ENCODE data around the gene SALL1. TPM values are rescaled to one million over a fixed set of nuclear protein-coding genes. Genes with fewer than 3 reads are reported as not detected.

The SALL1 gene
- polyA plus RNA-seq (0.02 TPM in 1 of 3 replicates, not detected in the others), polyA minus RNA-seq (not detected in 3 replicates)
- not detected for polyA plus RNA-seq (2011; ENCODE audit: low read depth)
- 0.01 TPM in 1 of 2 replicates, not detected in the other for polyA plus RNA-seq (2011; cell fraction: cytosol; rRNA removed)
- 0.04 TPM in 1 of 2 replicates, not detected in the other for polyA plus RNA-seq (2011; cell fraction: nucleus; rRNA removed)
- not detected in 2 replicates for polyA plus RNA-seq (2012; ENCODE audit: low replicate concordance)
- polyA minus RNA-seq (2011; cell fraction: cytosol; rRNA and poly(A)+ RNA removed) = not detected
- polyA minus RNA-seq (2011; cell fraction: nucleus; rRNA and poly(A)+ RNA removed) = not detected in 2 replicates

DNA sequence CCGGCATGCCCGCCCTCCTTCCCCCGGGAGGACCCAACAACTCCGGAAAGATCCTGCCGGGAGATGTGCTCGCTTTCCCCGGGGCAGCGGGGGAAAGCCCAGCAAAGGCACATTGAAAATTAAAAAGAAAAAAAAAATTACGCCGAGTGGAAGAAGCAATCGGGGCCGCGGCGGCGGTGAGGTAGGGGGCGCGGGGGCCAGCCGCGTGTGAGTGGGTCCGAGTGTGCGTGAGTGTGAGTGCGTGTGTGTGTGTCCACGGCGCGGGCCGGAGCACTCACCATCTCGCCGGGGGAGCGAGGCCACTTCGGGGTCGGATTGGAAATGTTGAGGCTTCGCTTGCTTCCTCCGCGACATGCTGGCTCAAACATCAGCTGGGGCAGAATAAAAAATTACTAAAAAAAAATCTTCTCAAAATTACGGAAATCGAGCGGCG is at the start of gene SALL1:
Gene SALL1, minus strand, starts transcription at position 383 of the 433 bp plus-strand sequence. Its CDS starts 29 bp downstream, at position 354.
- no peak within 1 kb of the TSS for H3K27ac ChIP-seq (ENCODE audit: control insufficient read depth, insufficient read depth, low read length)
- H3K9me3 ChIP-seq (ENCODE audit: control insufficient read depth, low read depth, low read length) = no peaks in the 10 kb centered on the region
- no peaks in the 10 kb centered on the region for H3K79me2 ChIP-seq (ENCODE audit: control insufficient read depth, insufficient read depth, low read length)
- peaks cover 91% of the 10 kb centered on the region for H3K27me3 ChIP-seq (ENCODE audit: control insufficient read depth, extremely low read depth, insufficient read depth, low read length)
- no peaks in the 10 kb centered on the region for H3K9me1 ChIP-seq (ENCODE audit: control insufficient read depth, extremely low read depth, insufficient read depth, low read length)
- H3K4me2 ChIP-seq (ENCODE audit: control insufficient read depth, extremely low read depth, insufficient read depth, low read depth, low read length) = peak within 1 kb of the TSS; percentile 45
- no peak within 1 kb of the TSS for H2AFZ ChIP-seq (ENCODE audit: control insufficient read depth, low read length)
- peak within 1 kb of the TSS in 2 of 3 experiments; percentile 27 to 32 for H3K4me3 ChIP-seq (ENCODE audit: control insufficient read depth in 2 of 3, extremely low read depth in 1 of 3, insufficient read depth in 2 of 3, low read depth in 1 of 3, low read length in 3 of 3)
- peak; percentile 84 for TF ChIP-seq EZH2 (IDR thresholded peaks at IDR 0.05; ENCODE audit: low read length)
- TF ChIP-seq, protein P1, sequence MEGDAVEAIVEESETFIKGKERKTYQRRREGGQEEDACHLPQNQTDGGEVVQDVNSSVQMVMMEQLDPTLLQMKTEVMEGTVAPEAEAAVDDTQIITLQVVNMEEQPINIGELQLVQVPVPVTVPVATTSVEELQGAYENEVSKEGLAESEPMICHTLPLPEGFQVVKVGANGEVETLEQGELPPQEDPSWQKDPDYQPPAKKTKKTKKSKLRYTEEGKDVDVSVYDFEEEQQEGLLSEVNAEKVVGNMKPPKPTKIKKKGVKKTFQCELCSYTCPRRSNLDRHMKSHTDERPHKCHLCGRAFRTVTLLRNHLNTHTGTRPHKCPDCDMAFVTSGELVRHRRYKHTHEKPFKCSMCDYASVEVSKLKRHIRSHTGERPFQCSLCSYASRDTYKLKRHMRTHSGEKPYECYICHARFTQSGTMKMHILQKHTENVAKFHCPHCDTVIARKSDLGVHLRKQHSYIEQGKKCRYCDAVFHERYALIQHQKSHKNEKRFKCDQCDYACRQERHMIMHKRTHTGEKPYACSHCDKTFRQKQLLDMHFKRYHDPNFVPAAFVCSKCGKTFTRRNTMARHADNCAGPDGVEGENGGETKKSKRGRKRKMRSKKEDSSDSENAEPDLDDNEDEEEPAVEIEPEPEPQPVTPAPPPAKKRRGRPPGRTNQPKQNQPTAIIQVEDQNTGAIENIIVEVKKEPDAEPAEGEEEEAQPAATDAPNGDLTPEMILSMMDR (optimal IDR thresholded peaks at IDR 0.05 in 1 of 3, IDR thresholded peaks at IDR 0.05 in 1 of 3, conservative IDR thresholded peaks at IDR 0.05 in 1 of 3; ENCODE audit: extremely low read depth in 1 of 3, insufficient read depth in 2 of 3, low read length in 3 of 3) = no peak
- H4K20me1 ChIP-seq (ENCODE audit: control insufficient read depth, extremely low read depth, insufficient read depth, low read length) = no peaks in the 10 kb centered on the region
- dilution Hi-C loops (cut with MboI; ENCODE audit: extremely low pct_ligation_motif_present, low sequenced_read_pairs) = no loop called here
- no peak for FAIRE-seq
- peaks cover 7% of the 10 kb centered on the region for H3K4me1 ChIP-seq (ENCODE audit: control insufficient read depth, extremely low read depth, insufficient read depth, low read length)
- H3K9ac ChIP-seq (ENCODE audit: control insufficient read depth, extremely low read depth, insufficient read depth, low read length) = no peak within 1 kb of the TSS
- no peaks in the 10 kb centered on the region for H3K36me3 ChIP-seq (ENCODE audit: control insufficient read depth in 2 of 2, extremely low read depth in 1 of 2, insufficient read depth in 2 of 2, low read length in 2 of 2)
- no peak for DNase-seq (ENCODE audit: low read depth, low spot score)

DNA sequence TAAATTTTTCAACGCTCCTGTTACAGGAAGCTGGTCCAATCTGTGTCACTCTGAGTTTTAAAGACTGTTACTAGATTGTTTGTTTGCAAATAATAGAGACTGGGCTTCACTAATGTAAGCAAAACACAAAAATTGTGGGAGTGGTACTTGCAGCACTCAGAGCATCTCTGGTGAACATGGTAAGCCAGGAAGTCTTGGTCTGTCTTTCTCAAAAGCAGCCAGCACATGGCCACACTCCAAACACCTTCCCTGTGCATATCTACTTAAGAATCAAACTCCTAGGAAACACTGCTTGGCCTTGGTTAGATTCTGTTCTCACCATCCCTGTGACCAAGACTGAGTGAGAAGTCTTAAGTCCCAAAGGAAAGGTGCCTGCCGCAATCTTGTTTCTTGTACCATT is 49.7 kb upstream of the SALL1 start:
- Histone ChIP-seq H3K36me3 (ENCODE audit: control insufficient read depth in 2 of 2, extremely low read depth in 1 of 2, insufficient read depth in 2 of 2, low read length in 2 of 2) (no peaks in the 10 kb centered on the region), H4K20me1 (ENCODE audit: control insufficient read depth, extremely low read depth, insufficient read depth, low read length) (no peaks in the 10 kb centered on the region), H3K9me3 (ENCODE audit: control insufficient read depth, low read depth, low read length) (no peaks in the 10 kb centered on the region), H3K4me2 (ENCODE audit: control insufficient read depth, extremely low read depth, insufficient read depth, low read depth, low read length) (no peak overlapping the region), H3K4me1 (ENCODE audit: control insufficient read depth, extremely low read depth, insufficient read depth, low read length) (no peaks in the 10 kb centered on the region), H3K9ac (ENCODE audit: control insufficient read depth, extremely low read depth, insufficient read depth, low read length) (no peak overlapping the region), H3K4me3 (ENCODE audit: control insufficient read depth in 2 of 3, extremely low read depth in 1 of 3, insufficient read depth in 2 of 3, low read depth in 1 of 3, low read length in 3 of 3) (no peak overlapping the region), H3K79me2 (ENCODE audit: control insufficient read depth, insufficient read depth, low read length) (no peaks in the 10 kb centered on the region), H3K9me1 (ENCODE audit: control insufficient read depth, extremely low read depth, insufficient read depth, low read length) (no peaks in the 10 kb centered on the region), H2AFZ (ENCODE audit: control insufficient read depth, low read length) (no peak overlapping the region), H3K27ac (ENCODE audit: control insufficient read depth, insufficient read depth, low read length) (no peak overlapping the region), H3K27me3 (ENCODE audit: control insufficient read depth, extremely low read depth, insufficient read depth, low read length) (no peaks in the 10 kb centered on the region)
- DNase-seq (ENCODE audit: low read depth, low spot score) (no peak), FAIRE-seq (no peak)
- dilution Hi-C loops (cut with MboI; ENCODE audit: extremely low pct_ligation_motif_present, low sequenced_read_pairs) = no loop called here
- TF ChIP-seq EZH2 (IDR thresholded peaks at IDR 0.05; ENCODE audit: low read length) = no peak
- TF ChIP-seq, protein P1 (optimal IDR thresholded peaks at IDR 0.05 in 1 of 3, IDR thresholded peaks at IDR 0.05 in 1 of 3, conservative IDR thresholded peaks at IDR 0.05 in 1 of 3; ENCODE audit: extremely low read depth in 1 of 3, insufficient read depth in 2 of 3, low read length in 3 of 3) = no peak
